Measurements from ENCODE around the gene KLHDC4.

Gene KLHDC4

DNA sequence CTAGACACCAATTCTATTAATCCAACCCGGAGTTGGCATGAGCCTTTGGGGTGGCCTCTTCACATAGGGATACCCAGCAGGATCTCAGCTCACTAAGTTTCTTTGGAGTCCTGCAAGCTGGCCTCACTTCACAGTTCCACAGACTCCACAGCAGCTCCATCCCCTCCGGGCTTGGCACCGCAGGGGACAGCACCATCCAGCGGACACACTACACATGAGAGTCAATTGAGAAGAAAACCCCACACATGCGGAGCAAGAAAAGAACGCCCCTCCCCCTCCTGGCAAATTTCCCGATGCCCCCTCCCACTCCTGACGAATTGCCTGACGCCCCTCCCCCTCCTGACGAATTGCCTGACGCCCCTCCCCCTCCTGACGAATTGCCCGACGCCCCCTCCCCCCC lies 31.1 kb downstream of the KLHDC4 start:
- H3K27me3 ChIP-seq (replicated peaks; ENCODE audit: insufficient read depth, low read length): no peaks in the 10 kb centered on the region
- H3K27ac ChIP-seq (ENCODE audit: low read length): no peak overlapping the region
- H3F3A ChIP-seq (ENCODE audit: insufficient read depth, low read length): peaks cover 3% of the 10 kb centered on the region; the same call in 1 of the 2 replicates
- H3K36me3 ChIP-seq (replicated peaks; ENCODE audit: insufficient read depth, low read length): no peaks in the 10 kb centered on the region
- no peaks in the 10 kb centered on the region; the same call in 1 of the 2 replicates for H4K20me1 ChIP-seq (ENCODE audit: insufficient read depth, low read length)
- TF ChIP-seq EZH2phosphoT487 (IDR thresholded peaks at IDR 0.05; ENCODE audit: low read length) (no peak), EZH2 (optimal IDR thresholded peaks at IDR 0.05; ENCODE audit: low read depth, low read length) (no peak)
- TF ChIP-seq, protein P1, sequence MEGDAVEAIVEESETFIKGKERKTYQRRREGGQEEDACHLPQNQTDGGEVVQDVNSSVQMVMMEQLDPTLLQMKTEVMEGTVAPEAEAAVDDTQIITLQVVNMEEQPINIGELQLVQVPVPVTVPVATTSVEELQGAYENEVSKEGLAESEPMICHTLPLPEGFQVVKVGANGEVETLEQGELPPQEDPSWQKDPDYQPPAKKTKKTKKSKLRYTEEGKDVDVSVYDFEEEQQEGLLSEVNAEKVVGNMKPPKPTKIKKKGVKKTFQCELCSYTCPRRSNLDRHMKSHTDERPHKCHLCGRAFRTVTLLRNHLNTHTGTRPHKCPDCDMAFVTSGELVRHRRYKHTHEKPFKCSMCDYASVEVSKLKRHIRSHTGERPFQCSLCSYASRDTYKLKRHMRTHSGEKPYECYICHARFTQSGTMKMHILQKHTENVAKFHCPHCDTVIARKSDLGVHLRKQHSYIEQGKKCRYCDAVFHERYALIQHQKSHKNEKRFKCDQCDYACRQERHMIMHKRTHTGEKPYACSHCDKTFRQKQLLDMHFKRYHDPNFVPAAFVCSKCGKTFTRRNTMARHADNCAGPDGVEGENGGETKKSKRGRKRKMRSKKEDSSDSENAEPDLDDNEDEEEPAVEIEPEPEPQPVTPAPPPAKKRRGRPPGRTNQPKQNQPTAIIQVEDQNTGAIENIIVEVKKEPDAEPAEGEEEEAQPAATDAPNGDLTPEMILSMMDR (IDR thresholded peaks at IDR 0.05; ENCODE audit: low read length): no peak
- H3K4me1 ChIP-seq (ENCODE audit: low read length): 0 out of 2 replicates have a peak, but pooled peaks cover 3% of the 10 kb centered on the region
- no peak for DNase-seq
- H3K4me2 ChIP-seq (ENCODE audit: low read depth, low read length): no peak overlapping the region
- peaks cover 6% of the 10 kb centered on the region; the same call in 1 of the 2 replicates for H3K79me2 ChIP-seq (ENCODE audit: low read length)
- no peak overlapping the region for H3K4me3 ChIP-seq (ENCODE audit: low read length)
- H3K9ac ChIP-seq (ENCODE audit: low read length): no peak overlapping the region
- no peaks in the 10 kb centered on the region for H3K9me2 ChIP-seq (replicated peaks; ENCODE audit: insufficient read depth, low read length)
- H2AFZ ChIP-seq (ENCODE audit: low read length): no peak overlapping the region
- H3K9me3 ChIP-seq (replicated peaks; ENCODE audit: insufficient read depth, low read length): no peaks in the 10 kb centered on the region

DNA sequence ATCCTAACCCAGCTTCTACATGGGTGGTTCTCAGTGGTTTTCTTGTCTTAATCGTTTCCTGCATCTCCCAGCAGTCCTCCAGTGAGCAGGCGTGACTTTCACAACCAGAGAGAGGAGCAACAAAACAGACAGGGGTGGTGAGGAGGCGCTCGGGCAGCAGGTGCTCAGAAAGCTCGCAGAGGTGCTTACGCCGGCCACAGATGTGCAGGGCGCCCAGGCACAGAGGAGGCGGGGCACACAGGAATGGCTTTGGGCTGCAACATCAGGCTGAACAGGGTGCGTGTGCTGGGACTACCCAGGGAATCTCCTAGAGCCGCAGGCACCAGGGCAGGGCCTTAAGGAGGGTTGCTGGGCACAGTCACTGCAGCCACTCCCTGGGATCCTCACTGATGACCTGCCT lies 32.6 kb downstream of the KLHDC4 start:
- Histone ChIP-seq H3K9me3 (replicated peaks; ENCODE audit: insufficient read depth, low read length) (no peaks in the 10 kb centered on the region), H3K36me3 (replicated peaks; ENCODE audit: insufficient read depth, low read length) (no peaks in the 10 kb centered on the region), H3K4me1 (ENCODE audit: low read length) (0 out of 2 replicates have a peak, but pooled peaks cover 3% of the 10 kb centered on the region), H3K79me2 (ENCODE audit: low read length) (peaks cover 6% of the 10 kb centered on the region; the same call in 1 of the 2 replicates), H3F3A (ENCODE audit: insufficient read depth, low read length) (peaks cover 3% of the 10 kb centered on the region; the same call in 1 of the 2 replicates), H4K20me1 (ENCODE audit: insufficient read depth, low read length) (no peaks in the 10 kb centered on the region; the same call in 1 of the 2 replicates), H2AFZ (ENCODE audit: low read length) (no peak overlapping the region), H3K27ac (ENCODE audit: low read length) (no peak overlapping the region), H3K4me3 (ENCODE audit: low read length) (no peak overlapping the region), H3K4me2 (ENCODE audit: low read depth, low read length) (no peak overlapping the region), H3K9me2 (replicated peaks; ENCODE audit: insufficient read depth, low read length) (no peaks in the 10 kb centered on the region), H3K9ac (ENCODE audit: low read length) (no peak overlapping the region), H3K27me3 (replicated peaks; ENCODE audit: insufficient read depth, low read length) (no peaks in the 10 kb centered on the region)
- DNase-seq: peak; percentile 82
- no peak for TF ChIP-seq EZH2phosphoT487 (IDR thresholded peaks at IDR 0.05; ENCODE audit: low read length)

DNA sequence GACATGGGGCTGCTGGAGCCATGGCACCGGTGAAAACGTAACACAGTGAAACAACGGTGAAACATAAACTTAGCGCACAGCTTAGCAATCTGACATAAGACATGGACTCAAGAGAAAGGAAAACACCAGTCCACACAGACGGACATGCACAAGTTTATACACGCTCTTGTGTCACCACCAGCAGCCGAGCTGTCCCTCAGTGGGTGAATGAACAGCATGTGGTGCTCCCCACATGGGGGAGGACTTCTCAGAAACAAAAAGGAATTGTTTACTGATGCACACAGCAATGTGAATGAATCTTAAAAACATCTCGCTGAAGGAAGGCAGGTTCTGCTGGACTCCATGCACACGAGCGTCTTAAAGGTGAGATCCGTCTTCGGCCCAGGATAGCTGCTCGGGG lies 34.2 kb downstream of the KLHDC4 start:
- Histone ChIP-seq H3F3A (ENCODE audit: insufficient read depth, low read length) (peaks cover 3% of the 10 kb centered on the region; the same call in 1 of the 2 replicates), H3K9ac (ENCODE audit: low read length) (no peak overlapping the region), H3K9me2 (replicated peaks; ENCODE audit: insufficient read depth, low read length) (no peaks in the 10 kb centered on the region), H3K36me3 (replicated peaks; ENCODE audit: insufficient read depth, low read length) (no peaks in the 10 kb centered on the region), H3K4me2 (ENCODE audit: low read depth, low read length) (no peak overlapping the region), H4K20me1 (ENCODE audit: insufficient read depth, low read length) (no peaks in the 10 kb centered on the region; the same call in 1 of the 2 replicates), H3K4me1 (ENCODE audit: low read length) (0 out of 2 replicates have a peak, but pooled peaks cover 3% of the 10 kb centered on the region), H2AFZ (ENCODE audit: low read length) (no peak overlapping the region), H3K79me2 (ENCODE audit: low read length) (peaks cover 6% of the 10 kb centered on the region; the same call in 1 of the 2 replicates), H3K9me3 (replicated peaks; ENCODE audit: insufficient read depth, low read length) (no peaks in the 10 kb centered on the region), H3K4me3 (ENCODE audit: low read length) (no peak overlapping the region), H3K27me3 (replicated peaks; ENCODE audit: insufficient read depth, low read length) (no peaks in the 10 kb centered on the region), H3K27ac (ENCODE audit: low read length) (no peak overlapping the region)
- no peak for DNase-seq
- no peak for TF ChIP-seq EZH2 (optimal IDR thresholded peaks at IDR 0.05; ENCODE audit: low read depth, low read length)
- TF ChIP-seq, protein P1 (IDR thresholded peaks at IDR 0.05; ENCODE audit: low read length): no peak
- TF ChIP-seq EZH2phosphoT487 (IDR thresholded peaks at IDR 0.05; ENCODE audit: low read length): no peak

DNA sequence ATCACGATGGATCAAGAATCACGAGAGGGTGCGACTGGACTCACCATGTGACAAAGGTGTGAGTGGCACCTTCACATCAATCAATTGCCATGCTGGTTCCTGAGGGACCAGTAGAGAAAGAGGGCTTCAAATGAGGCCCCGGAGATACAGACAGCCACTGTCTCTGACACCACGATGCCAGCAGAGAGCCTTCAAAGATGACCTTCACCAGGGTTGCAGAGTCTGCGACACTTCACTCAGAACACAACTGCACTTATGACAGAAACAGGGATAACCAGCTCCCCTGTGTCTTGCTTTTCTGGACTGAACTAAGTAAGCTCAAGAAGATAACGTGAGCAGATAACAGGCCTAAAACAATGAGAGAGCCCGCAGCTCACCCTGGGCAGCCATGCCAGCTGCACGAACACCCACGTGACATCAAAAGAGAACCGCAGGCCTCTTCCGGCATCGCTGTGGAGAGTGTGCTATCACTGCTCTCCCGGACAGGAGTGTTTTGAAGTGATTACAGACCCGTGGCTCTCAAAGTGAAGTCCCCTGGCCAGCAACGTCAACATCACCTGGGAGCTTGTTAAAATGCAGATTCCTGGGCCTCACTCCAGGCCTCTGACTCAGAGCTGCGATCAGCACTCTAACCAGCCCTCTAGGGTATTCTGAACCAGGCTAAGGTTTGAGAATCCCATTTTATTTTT lies 36.4 kb downstream of the KLHDC4 start:
- Histone ChIP-seq H3K9me3 (replicated peaks; ENCODE audit: insufficient read depth, low read length) (no peaks in the 10 kb centered on the region), H3K4me3 (ENCODE audit: low read length) (no peak overlapping the region), H3K4me2 (ENCODE audit: low read depth, low read length) (no peak overlapping the region), H3K9me2 (replicated peaks; ENCODE audit: insufficient read depth, low read length) (no peaks in the 10 kb centered on the region), H3K4me1 (ENCODE audit: low read length) (0 out of 2 replicates have a peak, but pooled peaks cover 3% of the 10 kb centered on the region), H4K20me1 (ENCODE audit: insufficient read depth, low read length) (no peaks in the 10 kb centered on the region; the same call in 1 of the 2 replicates), H3K27me3 (replicated peaks; ENCODE audit: insufficient read depth, low read length) (no peaks in the 10 kb centered on the region), H3K9ac (ENCODE audit: low read length) (no peak overlapping the region), H3K27ac (ENCODE audit: low read length) (no peak overlapping the region), H3K79me2 (ENCODE audit: low read length) (peaks cover 6% of the 10 kb centered on the region; the same call in 1 of the 2 replicates), H2AFZ (ENCODE audit: low read length) (no peak overlapping the region), H3F3A (ENCODE audit: insufficient read depth, low read length) (peaks cover 3% of the 10 kb centered on the region; the same call in 1 of the 2 replicates), H3K36me3 (replicated peaks; ENCODE audit: insufficient read depth, low read length) (no peaks in the 10 kb centered on the region)
- TF ChIP-seq, protein P1 (IDR thresholded peaks at IDR 0.05; ENCODE audit: low read length): no peak
- TF ChIP-seq EZH2 (optimal IDR thresholded peaks at IDR 0.05; ENCODE audit: low read depth, low read length) (no peak), EZH2phosphoT487 (IDR thresholded peaks at IDR 0.05; ENCODE audit: low read length) (no peak)
- DNase-seq: no peak

Measured in MM.1S (cell line).